Occipital lobe (tissue), 2 donors: ENCODE results near the gene NCAPD2. TPM values are rescaled to one million over a fixed set of nuclear protein-coding genes. Genes with fewer than 3 reads are reported as not detected.
"Not testable (repeated sequence)": the region's sequence is repeated elsewhere in the genome, so short reads cannot be mapped to it uniquely, and the experiment has no call there.

Experiments used
- DNase-seq: peaks from one replicate; lab custom pipeline; 2025; lab: John Stamatoyannopoulos, UW
- total RNA-seq: library from RNA; depleted of rRNA; stranded (reverse); fragments of >200 nt; gene quantifications from one replicate; pipeline ENCODE4 v1.2.3, GENCODE V29; 2014

The NCAPD2 gene
- total RNA-seq, 1 donor from 2014 or later: 9.0 TPM

DNA sequence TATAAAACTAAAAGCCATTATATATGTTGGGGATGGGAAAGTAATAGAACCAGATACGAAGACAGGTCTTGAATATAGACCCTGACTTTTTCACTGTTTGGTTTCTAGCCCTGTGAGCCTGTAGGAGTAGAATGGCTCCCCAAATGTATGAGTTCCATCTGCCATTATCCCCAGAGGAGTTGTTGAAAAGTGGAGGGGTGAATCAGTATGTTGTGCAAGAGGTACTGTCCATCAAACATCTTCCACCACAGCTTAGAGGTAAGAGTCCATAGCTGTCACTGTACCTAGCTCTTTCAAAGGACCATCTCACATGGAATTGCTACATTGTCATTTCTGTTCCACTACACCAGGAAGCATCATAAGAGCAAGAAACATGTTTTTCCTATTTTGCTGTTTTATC is 1.1 kb downstream of the NCAPD2 start:
- no peak for DNase-seq

GRCh38 chr12:6497291-6497690 is 3.4 kb downstream of the NCAPD2 start:
- not testable (repeated sequence) for DNase-seq

- DNase-seq: no peak
Observed at GRCh38 chr12:6500466-6500865, 6.6 kb downstream of the NCAPD2 start.

- DNase-seq: no peak
Observed at GRCh38 chr12:6507102-6507998, 13.4 kb downstream of the NCAPD2 start.

DNA sequence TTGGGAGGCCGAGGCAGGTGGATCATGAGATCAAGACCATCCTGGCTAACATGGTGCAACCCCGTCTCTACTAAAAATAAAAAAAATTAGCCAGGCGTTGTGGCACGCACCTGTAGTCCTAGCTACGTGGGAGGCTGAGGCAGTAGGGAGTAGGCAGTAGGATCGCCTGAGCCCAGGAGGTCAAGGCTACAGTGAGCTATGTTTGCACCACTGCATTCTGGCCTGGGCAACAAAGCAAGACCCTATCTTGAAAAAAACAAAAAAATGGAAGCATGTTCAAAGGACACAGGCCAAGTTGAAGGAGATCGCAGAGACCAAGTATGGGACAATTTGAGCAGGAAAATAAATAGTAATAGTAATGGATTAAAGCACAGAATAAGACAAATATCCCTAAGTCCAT is 14.2 kb downstream of the NCAPD2 start:
- no peak for DNase-seq

DNA sequence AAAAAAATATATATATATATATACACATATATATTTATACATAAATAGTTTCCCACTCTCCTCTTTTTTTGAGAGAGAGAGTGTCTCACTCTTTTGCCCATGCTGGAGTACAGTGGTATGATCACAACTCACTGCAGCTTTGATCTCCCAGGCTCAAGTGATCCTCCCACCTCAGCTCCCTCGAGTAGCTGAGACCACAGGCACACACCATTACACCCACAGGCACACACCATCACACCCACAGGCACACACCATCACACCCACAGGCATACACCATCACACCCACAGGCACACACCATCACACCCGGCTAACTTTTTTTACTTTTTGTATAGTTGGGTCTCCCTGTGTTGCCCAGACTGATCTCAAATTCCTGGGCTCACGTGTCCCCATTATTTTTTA is 26.3 kb downstream of the NCAPD2 start:
- no peak for DNase-seq

DNA sequence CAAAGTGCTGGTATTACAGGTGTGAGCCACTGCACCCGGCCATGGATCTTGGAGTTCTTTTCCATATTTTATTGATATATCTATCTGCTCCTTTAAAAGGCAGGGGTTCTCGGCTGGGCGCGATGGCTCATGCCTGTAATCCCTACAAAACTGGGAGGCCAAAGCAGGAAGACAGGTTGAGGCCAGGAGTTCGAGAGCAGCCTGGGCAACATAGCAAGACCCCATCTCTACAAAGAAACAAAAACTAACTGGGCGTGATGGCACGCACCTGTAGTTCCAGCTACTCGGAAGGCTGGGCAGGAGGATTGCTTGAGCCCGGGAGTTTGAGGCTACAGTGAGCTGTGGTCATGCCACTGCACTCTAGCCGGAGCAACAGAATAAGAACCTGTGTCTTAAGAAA is 28.3 kb downstream of the NCAPD2 start:
- no peak for DNase-seq

GRCh38 chr12:6523708-6524107 is 29.8 kb downstream of the NCAPD2 start:
- DNase-seq: no peak

- DNase-seq: no peak
Observed at GRCh38 chr12:6524648-6525047, 30.7 kb downstream of the NCAPD2 start.

DNA sequence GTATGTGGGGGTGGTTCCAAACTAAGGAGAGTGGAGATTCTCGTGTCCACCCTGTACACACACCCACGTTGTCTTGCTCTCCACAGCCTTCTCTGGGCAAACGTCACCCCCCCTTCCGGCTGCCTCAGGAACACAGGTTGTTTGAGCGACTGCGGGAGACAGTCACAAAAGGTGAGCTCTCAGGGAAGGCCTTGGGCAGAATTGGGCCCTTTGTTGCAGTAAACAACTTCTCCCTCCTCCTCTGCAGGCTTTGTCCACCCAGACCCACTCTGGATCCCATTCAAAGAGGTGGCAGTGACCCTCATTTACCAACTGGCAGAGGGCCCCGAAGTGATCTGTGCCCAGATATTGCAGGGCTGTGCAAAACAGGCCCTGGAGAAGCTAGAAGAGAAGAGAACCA is 32.3 kb downstream of the NCAPD2 start:
- DNase-seq: no peak

GRCh38 chr12:6526766-6527525 is 33.0 kb downstream of the NCAPD2 start:
- no peak for DNase-seq

DNA sequence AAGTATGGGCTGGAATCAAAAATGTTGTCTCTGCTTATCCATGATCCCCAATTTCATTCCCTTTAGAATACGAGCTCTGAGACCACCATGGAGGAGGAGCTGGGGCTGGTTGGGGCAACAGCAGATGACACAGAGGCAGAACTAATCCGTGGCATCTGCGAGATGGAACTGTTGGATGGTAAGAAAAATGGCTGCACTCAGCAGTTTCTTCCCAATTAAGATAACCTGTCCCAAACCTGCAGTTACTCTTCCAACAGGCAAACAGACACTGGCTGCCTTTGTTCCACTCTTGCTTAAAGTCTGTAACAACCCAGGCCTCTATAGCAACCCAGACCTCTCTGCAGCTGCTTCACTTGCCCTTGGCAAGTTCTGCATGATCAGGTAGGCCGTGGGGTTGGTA is 33.8 kb downstream of the NCAPD2 start:
- DNase-seq: no peak

- DNase-seq: no peak
Observed at GRCh38 chr12:6528539-6529235, 34.8 kb downstream of the NCAPD2 start.

GRCh38 chr12:6529291-6529737 is 35.4 kb downstream of the NCAPD2 start:
- DNase-seq: no peak

DNA sequence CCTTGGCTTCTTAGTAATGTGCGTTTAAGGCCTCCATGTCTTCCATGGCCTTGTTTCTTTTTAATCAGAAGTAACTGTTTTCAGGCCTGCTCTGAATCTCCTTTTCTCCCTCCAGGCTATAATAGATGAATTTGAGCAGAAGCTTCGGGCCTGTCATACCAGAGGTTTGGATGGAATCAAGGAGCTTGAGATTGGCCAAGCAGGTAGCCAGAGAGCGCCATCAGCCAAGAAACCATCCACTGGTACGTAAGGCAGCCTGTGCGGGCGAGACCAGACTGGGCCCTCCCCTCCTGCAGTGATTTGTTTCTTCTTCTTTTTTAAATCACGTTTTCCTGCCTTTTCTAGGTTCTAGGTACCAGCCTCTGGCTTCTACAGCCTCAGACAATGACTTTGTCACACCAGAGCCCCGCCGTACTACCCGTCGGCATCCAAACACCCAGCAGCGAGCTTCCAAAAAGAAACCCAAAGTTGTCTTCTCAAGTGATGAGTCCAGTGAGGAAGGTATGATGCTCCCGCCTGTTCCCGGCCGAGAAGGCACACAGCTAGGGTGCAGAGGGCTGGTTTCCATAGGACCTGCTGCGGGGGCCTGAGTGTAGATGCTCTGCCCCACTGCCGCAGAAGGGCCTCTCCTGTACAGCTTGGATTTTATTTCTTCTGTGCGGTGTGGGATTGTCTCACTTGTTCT is 36.8 kb downstream of the NCAPD2 start:
- DNase-seq: no peak

- DNase-seq: peak; percentile 73
Observed at GRCh38 chr12:6532051-6532926, 38.4 kb downstream of the NCAPD2 start.

DNA sequence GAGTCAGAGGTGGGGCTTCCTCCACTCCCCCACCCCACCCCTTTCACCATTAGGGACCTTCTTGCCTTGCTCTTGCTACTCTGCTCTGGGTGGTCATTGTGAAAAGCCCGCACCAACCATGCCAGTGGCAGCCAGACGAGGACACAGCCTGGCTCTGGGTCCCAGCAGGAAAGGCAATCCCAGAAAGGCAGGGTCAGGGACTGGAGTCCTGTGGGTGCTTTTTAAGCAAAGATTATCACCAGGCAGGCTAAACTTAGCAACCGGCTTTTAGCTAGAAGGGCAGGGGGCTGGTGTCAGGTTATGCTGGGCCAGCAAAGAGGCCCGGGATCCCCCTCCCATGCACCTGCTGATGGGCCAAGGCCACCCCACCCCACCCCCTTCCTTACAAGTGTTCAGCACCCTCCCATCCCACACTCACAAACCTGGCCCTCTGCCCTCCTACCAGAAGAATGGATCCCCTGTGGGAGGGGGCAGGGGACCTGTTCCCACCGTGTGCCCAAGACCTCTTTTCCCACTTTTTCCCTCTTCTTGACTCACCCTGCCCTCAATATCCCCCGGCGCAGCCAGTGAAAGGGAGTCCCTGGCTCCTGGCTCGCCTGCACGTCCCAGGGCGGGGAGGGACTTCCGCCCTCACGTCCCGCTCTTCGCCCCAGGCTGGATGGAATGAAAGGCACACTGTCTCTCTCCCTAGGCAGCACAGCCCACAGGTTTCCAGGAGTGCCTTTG is 39.2 kb downstream of the NCAPD2 start:
- peak; percentile 79 for DNase-seq

DNA sequence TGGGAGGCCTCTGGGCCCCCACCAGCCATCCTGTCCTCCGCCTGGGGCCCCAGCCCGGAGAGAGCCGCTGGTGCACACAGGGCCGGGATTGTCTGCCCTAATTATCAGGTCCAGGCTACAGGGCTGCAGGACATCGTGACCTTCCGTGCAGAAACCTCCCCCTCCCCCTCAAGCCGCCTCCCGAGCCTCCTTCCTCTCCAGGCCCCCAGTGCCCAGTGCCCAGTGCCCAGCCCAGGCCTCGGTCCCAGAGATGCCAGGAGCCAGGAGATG is 39.7 kb downstream of the NCAPD2 start:
- no peak for DNase-seq

DNA sequence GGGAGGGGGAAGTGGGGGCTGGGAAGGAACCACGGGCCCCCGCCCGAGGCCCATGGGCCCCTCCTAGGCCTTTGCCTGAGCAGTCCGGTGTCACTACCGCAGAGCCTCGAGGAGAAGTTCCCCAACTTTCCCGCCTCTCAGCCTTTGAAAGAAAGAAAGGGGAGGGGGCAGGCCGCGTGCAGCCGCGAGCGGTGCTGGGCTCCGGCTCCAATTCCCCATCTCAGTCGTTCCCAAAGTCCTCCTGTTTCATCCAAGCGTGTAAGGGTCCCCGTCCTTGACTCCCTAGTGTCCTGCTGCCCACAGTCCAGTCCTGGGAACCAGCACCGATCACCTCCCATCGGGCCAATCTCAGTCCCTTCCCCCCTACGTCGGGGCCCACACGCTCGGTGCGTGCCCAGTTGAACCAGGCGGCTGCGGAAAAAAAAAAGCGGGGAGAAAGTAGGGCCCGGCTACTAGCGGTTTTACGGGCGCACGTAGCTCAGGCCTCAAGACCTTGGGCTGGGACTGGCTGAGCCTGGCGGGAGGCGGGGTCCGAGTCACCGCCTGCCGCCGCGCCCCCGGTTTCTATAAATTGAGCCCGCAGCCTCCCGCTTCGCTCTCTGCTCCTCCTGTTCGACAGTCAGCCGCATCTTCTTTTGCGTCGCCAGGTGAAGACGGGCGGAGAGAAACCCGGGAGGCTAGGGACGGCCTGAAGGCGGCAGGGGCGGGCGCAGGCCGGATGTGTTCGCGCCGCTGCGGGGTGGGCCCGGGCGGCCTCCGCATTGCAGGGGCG is 40.2 kb downstream of the NCAPD2 start, which contains the start of gene GAPDH:
GAPDH (plus strand) TSS at position 595 of the 772 bp plus-strand sequence. CDS start 316 bp downstream, outside the sequence.
- peak; percentile 94 for DNase-seq
